ENCODE data around the gene PLK5. TPM values are rescaled to one million over a fixed set of nuclear protein-coding genes. Genes with fewer than 3 reads are reported as not detected.

PLK5 gene
- total and polyA plus RNA-seq, 2 donors (not counting 1 experiment from before 2014, with no cell fraction given), result not detected

DNA sequence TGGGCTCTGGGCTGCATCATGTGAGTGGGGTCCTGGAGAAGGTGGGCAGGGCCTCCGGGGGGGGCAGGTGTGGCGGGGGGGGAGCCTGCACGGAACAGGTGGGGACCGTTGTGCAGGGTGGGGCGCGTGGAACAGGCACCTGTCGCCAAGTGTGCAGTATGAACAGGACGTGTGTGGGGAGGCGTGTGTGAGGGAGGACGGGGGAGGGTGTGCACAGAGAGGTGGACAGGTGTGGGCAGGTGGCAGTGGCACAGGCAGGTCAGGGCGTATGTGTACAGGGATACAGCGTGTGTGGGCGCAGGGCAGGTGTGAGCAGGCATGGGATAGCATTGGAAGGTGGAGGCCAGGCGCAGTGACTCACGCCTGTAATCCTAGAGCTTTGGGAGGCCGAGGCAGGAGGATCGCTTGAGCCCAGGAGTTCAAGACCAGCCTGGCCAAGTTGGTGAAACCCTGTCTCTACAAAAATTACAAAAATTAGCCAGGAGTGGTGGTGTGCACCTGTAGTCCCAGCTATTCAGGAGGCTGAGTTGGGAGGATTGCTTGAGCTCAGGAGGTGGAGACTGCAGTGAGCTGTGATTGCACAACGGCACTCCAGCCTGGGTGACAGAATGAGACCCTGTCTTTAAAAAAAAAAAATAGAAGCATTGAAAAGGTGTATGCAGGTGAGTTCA is 3.2 kb downstream of the PLK5 start:
- Mint-ChIP-seq H3K4me1 (peaks cover 7% of the 10 kb centered on the region), H3K27me3 (peaks cover 43% of the 10 kb centered on the region), H3K9me3 (ENCODE audit: insufficient read depth) (no peaks in the 10 kb centered on the region), H3K27ac (no peak overlapping the region), H3K4me3 (no peak overlapping the region)
- POLR2A ChIA-PET, result no interaction called here
- Histone ChIP-seq H2AFZ (ENCODE audit: insufficient read depth, low read depth, low read length, poor library complexity, severe bottlenecking) (no peak overlapping the region), H4K20me1 (ENCODE audit: control insufficient read depth, insufficient read depth, low read length, poor library complexity, severe bottlenecking) (no peaks in the 10 kb centered on the region), H3K27ac (ENCODE audit: low read length in 2 of 2) (no peak overlapping the region), H3K36me3 (replicated peaks in 1 of 2; ENCODE audit: control extremely low read depth in 1 of 2, control insufficient read depth in 1 of 2, extremely low read depth in 1 of 2, insufficient read depth in 2 of 2, low read length in 1 of 2) (no peaks in the 10 kb centered on the region), H3K79me2 (ENCODE audit: control insufficient read depth, insufficient read depth, low read length) (no peaks in the 10 kb centered on the region), H3K4me2 (replicated peaks; ENCODE audit: low read depth, low read length, poor library complexity, severe bottlenecking) (no peak overlapping the region), H3K9ac (ENCODE audit: low read length) (no peak overlapping the region), H3K4me3 (ENCODE audit: control extremely low read depth in 1 of 5, extremely low read depth in 1 of 5, insufficient read depth in 1 of 5, low read depth in 2 of 5, low read length in 4 of 5) (no peak overlapping the region), H3K4me1 (ENCODE audit: control insufficient read depth in 2 of 2, insufficient read depth in 2 of 2, low read length in 2 of 2) (peaks cover 3 to 8% of the 10 kb centered on the region in 2 donors), H3K27me3 (replicated peaks in 1 of 4; ENCODE audit: control extremely low read depth in 1 of 4, control insufficient read depth in 3 of 4, insufficient read depth in 4 of 4, low read length in 3 of 4) (peaks cover 0 to 36% (median 14%) of the 10 kb centered on the region in 4 experiments), H3K9me3 (ENCODE audit: control extremely low read depth in 1 of 3, control insufficient read depth in 2 of 3, insufficient read depth in 1 of 3, low read length in 2 of 3) (peaks cover 0 to 7% (median 0%) of the 10 kb centered on the region in 3 donors)
- 82% methylated on average over 17 of the region's 18 CpGs for WGBS (ENCODE audit: insufficient coverage)
- intact Hi-C loops (cut with micrococcal nuclease), result no loop called here
- DNase-seq (no peak), ATAC-seq (ENCODE audit: low read depth) (no peak)
- no peak for TF ChIP-seq EZH2 (IDR thresholded peaks at IDR 0.05; ENCODE audit: borderline replicate concordance, insufficient read depth, low read depth, low read length, poor library complexity, severe bottlenecking)
- TF ChIP-seq, protein P1, sequence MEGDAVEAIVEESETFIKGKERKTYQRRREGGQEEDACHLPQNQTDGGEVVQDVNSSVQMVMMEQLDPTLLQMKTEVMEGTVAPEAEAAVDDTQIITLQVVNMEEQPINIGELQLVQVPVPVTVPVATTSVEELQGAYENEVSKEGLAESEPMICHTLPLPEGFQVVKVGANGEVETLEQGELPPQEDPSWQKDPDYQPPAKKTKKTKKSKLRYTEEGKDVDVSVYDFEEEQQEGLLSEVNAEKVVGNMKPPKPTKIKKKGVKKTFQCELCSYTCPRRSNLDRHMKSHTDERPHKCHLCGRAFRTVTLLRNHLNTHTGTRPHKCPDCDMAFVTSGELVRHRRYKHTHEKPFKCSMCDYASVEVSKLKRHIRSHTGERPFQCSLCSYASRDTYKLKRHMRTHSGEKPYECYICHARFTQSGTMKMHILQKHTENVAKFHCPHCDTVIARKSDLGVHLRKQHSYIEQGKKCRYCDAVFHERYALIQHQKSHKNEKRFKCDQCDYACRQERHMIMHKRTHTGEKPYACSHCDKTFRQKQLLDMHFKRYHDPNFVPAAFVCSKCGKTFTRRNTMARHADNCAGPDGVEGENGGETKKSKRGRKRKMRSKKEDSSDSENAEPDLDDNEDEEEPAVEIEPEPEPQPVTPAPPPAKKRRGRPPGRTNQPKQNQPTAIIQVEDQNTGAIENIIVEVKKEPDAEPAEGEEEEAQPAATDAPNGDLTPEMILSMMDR (IDR thresholded peaks at IDR 0.05), result no peak
- CTCF ChIA-PET, result no interaction called here

DNA sequence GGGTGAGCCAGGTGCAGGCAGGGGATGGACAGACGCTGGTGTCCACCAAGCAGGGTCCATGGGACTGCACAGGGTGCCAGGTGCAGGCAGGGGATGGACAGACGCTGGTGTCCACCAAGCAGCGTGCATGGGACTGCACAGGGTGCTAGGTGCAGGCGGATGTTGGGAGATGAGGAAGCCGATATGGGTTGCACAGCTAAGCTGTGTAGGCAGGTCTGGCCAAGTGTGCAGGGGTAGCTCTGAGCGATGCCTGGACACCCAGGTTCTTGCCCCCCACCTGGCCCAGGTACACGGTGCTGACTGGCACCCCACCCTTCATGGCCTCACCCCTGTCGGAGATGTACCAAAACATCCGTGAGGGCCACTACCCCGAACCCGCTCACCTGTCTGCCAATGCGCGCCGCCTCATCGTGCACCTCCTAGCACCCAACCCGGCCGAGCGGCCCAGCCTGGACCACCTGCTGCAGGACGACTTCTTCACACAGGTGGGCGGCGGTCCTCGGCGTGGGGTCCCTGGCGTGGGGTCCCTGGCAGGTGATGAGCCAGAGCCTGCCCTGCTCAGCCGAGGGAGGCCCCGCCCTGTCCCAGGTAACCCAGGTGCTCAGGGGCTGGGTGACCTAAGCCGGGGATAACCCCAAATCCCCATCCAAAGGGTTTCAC is 3.9 kb downstream of the PLK5 start:
- Histone ChIP-seq H3K36me3 (replicated peaks in 1 of 2; ENCODE audit: control extremely low read depth in 1 of 2, control insufficient read depth in 1 of 2, extremely low read depth in 1 of 2, insufficient read depth in 2 of 2, low read length in 1 of 2) (no peaks in the 10 kb centered on the region), H3K79me2 (ENCODE audit: control insufficient read depth, insufficient read depth, low read length) (no peaks in the 10 kb centered on the region), H3K9ac (ENCODE audit: low read length) (no peak overlapping the region), H2AFZ (ENCODE audit: insufficient read depth, low read depth, low read length, poor library complexity, severe bottlenecking) (no peak overlapping the region), H3K4me2 (replicated peaks; ENCODE audit: low read depth, low read length, poor library complexity, severe bottlenecking) (no peak overlapping the region), H3K4me3 (ENCODE audit: control extremely low read depth in 1 of 5, extremely low read depth in 1 of 5, insufficient read depth in 1 of 5, low read depth in 2 of 5, low read length in 4 of 5) (no peak overlapping the region), H3K27me3 (replicated peaks in 1 of 4; ENCODE audit: control extremely low read depth in 1 of 4, control insufficient read depth in 3 of 4, insufficient read depth in 4 of 4, low read length in 3 of 4) (peaks cover 0 to 34% (median 14%) of the 10 kb centered on the region in 4 experiments), H3K27ac (ENCODE audit: low read length in 2 of 2) (no peak overlapping the region), H3K9me3 (ENCODE audit: control extremely low read depth in 1 of 3, control insufficient read depth in 2 of 3, insufficient read depth in 1 of 3, low read length in 2 of 3) (peaks cover 0 to 7% (median 0%) of the 10 kb centered on the region in 3 donors), H4K20me1 (ENCODE audit: control insufficient read depth, insufficient read depth, low read length, poor library complexity, severe bottlenecking) (no peaks in the 10 kb centered on the region), H3K4me1 (ENCODE audit: control insufficient read depth in 2 of 2, insufficient read depth in 2 of 2, low read length in 2 of 2) (peaks cover 3 to 8% of the 10 kb centered on the region in 2 donors)
- POLR2A ChIA-PET, result no interaction called here
- ATAC-seq (ENCODE audit: low read depth) (no peak), DNase-seq (no peak)
- H3K27ac Mint-ChIP-seq, result no peak overlapping the region
- CTCF ChIA-PET, result no interaction called here
- 86% methylated on average over 26 of the region's 27 CpGs for WGBS (ENCODE audit: insufficient coverage)
- H3K4me1 Mint-ChIP-seq, result peaks cover 7% of the 10 kb centered on the region
- intact Hi-C loops (cut with micrococcal nuclease), result no loop called here
- H3K9me3 Mint-ChIP-seq (ENCODE audit: insufficient read depth), result no peaks in the 10 kb centered on the region
- H3K27me3 Mint-ChIP-seq, result peaks cover 43% of the 10 kb centered on the region
- TF ChIP-seq, protein P1 (IDR thresholded peaks at IDR 0.05), result no peak
- no peak for TF ChIP-seq EZH2 (IDR thresholded peaks at IDR 0.05; ENCODE audit: borderline replicate concordance, insufficient read depth, low read depth, low read length, poor library complexity, severe bottlenecking)
- H3K4me3 Mint-ChIP-seq, result no peak overlapping the region
